Testis (tissue), 2 donors: Measurements from ENCODE around the gene MRPS25.

ENCODE experiments used
- POLR2A ChIP-seq: fragments of 450-650 bp; IDR thresholded peaks from one replicate; pipeline ENCODE4 v1.6.1; 2017; ENCODE audit warnings: antibody characterized with exemption, mild to moderate bottlenecking, moderate library complexity
- TF ChIP-seq, protein P1 (sequence below), 3 experiments: fragments of 450-650 bp in 2 of 3; fragments of 200-600 bp in 1 of 3; sonication (generic) in 1 of 3; IDR thresholded peaks; one replicate each; pipeline ENCODE4 v1.5.1; 2016 to 2019; ENCODE audit warnings: antibody characterized with exemption in 3 of 3, mild to moderate bottlenecking in 2 of 3, moderate library complexity in 1 of 3

DNA sequence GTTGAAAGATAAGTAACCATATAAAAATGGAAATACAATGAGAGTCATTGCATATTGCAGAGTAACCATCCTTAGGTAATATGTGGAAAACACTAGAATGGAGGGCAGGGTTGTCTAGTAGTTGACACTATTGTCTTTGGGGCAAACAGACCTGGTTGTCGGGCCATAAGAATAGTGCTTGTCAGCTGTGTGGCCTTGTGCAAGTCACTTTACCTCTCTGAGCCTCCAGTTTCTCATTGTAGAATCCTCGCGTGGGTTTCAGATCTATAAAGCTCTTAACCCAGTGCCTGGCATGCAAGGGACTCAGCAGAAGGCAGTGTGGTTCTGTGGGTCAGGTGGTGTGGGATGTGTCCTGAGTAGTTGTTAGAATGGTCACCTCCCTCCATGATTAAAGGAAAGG lies 32.0 kb downstream of the MRPS25 start:
- TF ChIP-seq POLR2A, result no peak
- TF ChIP-seq, protein P1, sequence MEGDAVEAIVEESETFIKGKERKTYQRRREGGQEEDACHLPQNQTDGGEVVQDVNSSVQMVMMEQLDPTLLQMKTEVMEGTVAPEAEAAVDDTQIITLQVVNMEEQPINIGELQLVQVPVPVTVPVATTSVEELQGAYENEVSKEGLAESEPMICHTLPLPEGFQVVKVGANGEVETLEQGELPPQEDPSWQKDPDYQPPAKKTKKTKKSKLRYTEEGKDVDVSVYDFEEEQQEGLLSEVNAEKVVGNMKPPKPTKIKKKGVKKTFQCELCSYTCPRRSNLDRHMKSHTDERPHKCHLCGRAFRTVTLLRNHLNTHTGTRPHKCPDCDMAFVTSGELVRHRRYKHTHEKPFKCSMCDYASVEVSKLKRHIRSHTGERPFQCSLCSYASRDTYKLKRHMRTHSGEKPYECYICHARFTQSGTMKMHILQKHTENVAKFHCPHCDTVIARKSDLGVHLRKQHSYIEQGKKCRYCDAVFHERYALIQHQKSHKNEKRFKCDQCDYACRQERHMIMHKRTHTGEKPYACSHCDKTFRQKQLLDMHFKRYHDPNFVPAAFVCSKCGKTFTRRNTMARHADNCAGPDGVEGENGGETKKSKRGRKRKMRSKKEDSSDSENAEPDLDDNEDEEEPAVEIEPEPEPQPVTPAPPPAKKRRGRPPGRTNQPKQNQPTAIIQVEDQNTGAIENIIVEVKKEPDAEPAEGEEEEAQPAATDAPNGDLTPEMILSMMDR (IDR thresholded peaks at IDR 0.05), result no peak
